Psoas muscle (tissue), 8 donors: ENCODE data around the gene MCTP1. TPM values are rescaled to one million over a fixed set of nuclear protein-coding genes. Genes with fewer than 3 reads are reported as not detected.

ENCODE experiments used
- ATAC-seq, 4 donors: fragments of 200-7000 bp; cut with Tn5 transposase; one replicate each; pipeline ENCODE4 v1.9.1; 2020; ENCODE audit warnings: moderate library complexity in 3 of 4, mild to moderate bottlenecking in 2 of 4
- DNase-seq, 2 donors: peaks; one replicate each; pipeline ENCODE4 v3.0.0-alpha.2; 2020
- H3K27ac ChIP-seq: fragments of 200-600 bp; one replicate; pipeline ENCODE4 v1.8.0; 2022
- H3K27me3 ChIP-seq, 3 donors: fragments of 200-600 bp in 1 of 3; one replicate each; pipeline versions ENCODE4 v1.6.1 to v1.8.0; 2013 to 2022; ENCODE audit warnings: low read length in 2 of 3, mild to moderate bottlenecking in 2 of 3, moderate library complexity in 1 of 3; ENCODE audit not compliant: insufficient read depth in 3 of 3
- H3K36me3 ChIP-seq, 2 donors: fragments of 200-600 bp in 1 of 2; one replicate each; pipeline versions ENCODE4 v1.6.1 to v1.8.0; 2013 to 2022; ENCODE audit warnings: low read depth in 1 of 2, mild to moderate bottlenecking in 1 of 2, moderate library complexity in 1 of 2; ENCODE audit not compliant: insufficient read depth in 1 of 2
- H3K4me1 ChIP-seq: fragments of 200-600 bp; one replicate; pipeline ENCODE4 v1.8.0; 2022
- H3K4me3 ChIP-seq: fragments of 200-600 bp; one replicate; pipeline ENCODE4 v1.8.0; 2022; ENCODE audit warnings: mild to moderate bottlenecking
- H3K9me3 ChIP-seq: fragments of 200-600 bp; one replicate; pipeline ENCODE4 v1.8.0; 2022
- WGBS, 3 donors: extraction: QIAGEN DNeasy Blood & Tissue Kit; methylation state at CpG; one replicate each; pipeline versions ENCODE4 v1.1.6 to v1.1.7; 2013; 5-methylcytosine and 5-hydroxymethylcytosine counted together
- intact Hi-C, 2 donors: fragments of 100-400 bp; cut with DNase I; formaldehyde crosslinking; loops; one replicate each; pipeline versions ENCODE4 v1.11.0 to v1.14.2; 2022
- polyA plus RNA-seq, 3 donors: library from polyadenylated mRNA; stranded (reverse); fragments of 200-250 nt; gene quantifications; one replicate each; pipeline ENCODE4 v1.2.3, GENCODE V29; 2013
- total RNA-seq, 4 donors: library from RNA; stranded (reverse); fragmentation: NEBNext Ultra II Directional in 2 of 4; extraction: Animal tissue kit (Norgen Biotek cat#: 25700) in 2 of 4; gene quantifications; one replicate each; pipeline versions ENCODE4 v1.2.1 to v1.2.4, GENCODE V29; 2021 to 2023
- TF ChIP-seq, protein P1 (sequence below): fragments of 200-600 bp; IDR thresholded peaks from one replicate; pipeline ENCODE4 v1.8.0; 2022; ENCODE audit warnings: antibody characterized with exemption
- donor health status: healthy with polysubstance abuse.
- donor health status: DM: no; HTN: no; CAD: no; lungs with moderate emphysema.
- donor health status: Bipolar disorder and iron deficiency.
- donor health status: healthy.
- donor health status: DM: yes; HTN: yes; CAD: no.
- donor health status: DM: no; HTN: no; CAD: no.
- donor health status: DM: no; HTN: no; CAD: no.
- donor health status: DM: yes; HTN: yes; CAD: no.

The MCTP1 gene
- total and polyA plus RNA-seq, 7 donors: 1.4 to 8.8 (median 3.5) TPM

DNA sequence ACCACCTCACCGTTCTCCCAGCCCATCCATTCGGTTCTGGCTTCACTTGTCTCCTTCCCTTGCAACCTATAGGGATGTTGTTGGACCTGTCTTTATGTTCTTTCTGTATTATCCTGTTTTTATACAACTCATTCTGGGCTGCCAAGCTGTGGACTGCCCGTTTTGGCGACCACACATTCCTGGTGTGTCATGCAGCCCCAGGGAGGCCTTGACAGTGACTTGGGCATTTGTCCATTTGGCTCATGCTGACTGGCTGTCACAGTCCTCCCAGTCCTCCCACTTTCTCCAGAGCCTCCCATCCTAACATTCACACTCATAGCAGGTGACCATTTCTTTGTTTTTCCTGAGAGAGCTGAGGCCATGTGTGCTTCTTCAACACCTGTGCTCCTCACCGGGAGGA is 530.1 kb downstream of the MCTP1 start:
- Histone ChIP-seq H3K4me1 (no peaks in the 10 kb centered on the region), H3K27ac (no peak overlapping the region), H3K4me3 (no peak overlapping the region), H3K9me3 (no peaks in the 10 kb centered on the region), H3K27me3 (peaks cover 0 to 4% (median 0%) of the 10 kb centered on the region in 3 donors), H3K36me3 (no peaks in the 10 kb centered on the region)
- no peak for ATAC-seq
- TF ChIP-seq, protein P1, sequence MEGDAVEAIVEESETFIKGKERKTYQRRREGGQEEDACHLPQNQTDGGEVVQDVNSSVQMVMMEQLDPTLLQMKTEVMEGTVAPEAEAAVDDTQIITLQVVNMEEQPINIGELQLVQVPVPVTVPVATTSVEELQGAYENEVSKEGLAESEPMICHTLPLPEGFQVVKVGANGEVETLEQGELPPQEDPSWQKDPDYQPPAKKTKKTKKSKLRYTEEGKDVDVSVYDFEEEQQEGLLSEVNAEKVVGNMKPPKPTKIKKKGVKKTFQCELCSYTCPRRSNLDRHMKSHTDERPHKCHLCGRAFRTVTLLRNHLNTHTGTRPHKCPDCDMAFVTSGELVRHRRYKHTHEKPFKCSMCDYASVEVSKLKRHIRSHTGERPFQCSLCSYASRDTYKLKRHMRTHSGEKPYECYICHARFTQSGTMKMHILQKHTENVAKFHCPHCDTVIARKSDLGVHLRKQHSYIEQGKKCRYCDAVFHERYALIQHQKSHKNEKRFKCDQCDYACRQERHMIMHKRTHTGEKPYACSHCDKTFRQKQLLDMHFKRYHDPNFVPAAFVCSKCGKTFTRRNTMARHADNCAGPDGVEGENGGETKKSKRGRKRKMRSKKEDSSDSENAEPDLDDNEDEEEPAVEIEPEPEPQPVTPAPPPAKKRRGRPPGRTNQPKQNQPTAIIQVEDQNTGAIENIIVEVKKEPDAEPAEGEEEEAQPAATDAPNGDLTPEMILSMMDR: no peak
- intact Hi-C loops: no loop called here
- WGBS, 3 donors: 63 to 76% (median 72%) methylated on average over 5 of the region's 5 CpGs
- no peak for DNase-seq

DNA sequence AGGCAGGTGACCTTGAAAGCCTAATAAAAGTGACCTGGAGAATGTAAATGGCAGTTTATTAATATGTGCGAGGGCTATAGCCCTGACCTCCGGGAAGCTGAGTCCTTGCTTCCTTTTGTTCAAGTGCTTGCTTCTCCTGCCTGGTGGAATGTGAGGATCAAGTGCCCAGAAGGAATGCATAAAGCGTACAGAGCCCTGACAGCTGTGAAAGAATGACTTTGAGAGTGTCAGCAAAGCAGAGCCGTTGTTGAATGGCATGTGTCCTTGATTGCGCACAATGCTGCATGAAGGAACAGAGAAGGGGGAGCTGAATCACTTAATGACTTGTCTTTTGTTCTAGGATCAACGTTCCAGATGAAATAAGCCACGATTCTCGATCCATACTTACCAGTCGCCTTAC is 533.4 kb downstream of the MCTP1 start:
- no peak for ATAC-seq
- intact Hi-C loops: no loop called here
- 45 to 49% (median 46%) methylated on average over 9 of the region's 9 CpGs for WGBS, 3 donors

DNA sequence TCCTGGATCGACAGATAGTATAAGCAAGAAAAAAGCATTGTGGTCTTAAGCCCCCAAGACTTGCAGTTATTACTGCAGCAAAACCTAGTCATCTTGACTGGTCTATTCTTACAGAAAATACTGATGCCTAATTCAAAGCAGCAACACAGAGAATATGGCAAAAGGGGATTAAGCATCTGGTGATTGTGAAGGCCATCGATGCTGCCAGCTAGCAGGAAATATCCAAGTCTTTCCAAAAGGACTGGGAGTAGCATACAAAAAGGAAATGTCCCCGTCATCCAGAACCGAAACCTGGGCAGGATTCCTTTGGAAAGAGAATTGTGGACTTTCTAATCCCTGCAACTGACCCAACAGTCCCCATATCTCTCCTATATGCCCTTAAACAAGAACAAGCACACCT is 534.2 kb downstream of the MCTP1 start:
- Histone ChIP-seq H3K36me3 (no peaks in the 10 kb centered on the region), H3K27ac (no peak overlapping the region), H3K4me1 (no peaks in the 10 kb centered on the region), H3K27me3 (no peaks in the 10 kb centered on the region), H3K9me3 (no peaks in the 10 kb centered on the region), H3K4me3 (no peak overlapping the region)
- TF ChIP-seq, protein P1: no peak
- DNase-seq (no peak), ATAC-seq (no peak)
- 51 to 67% (median 59%) methylated on average over 4 of the region's 4 CpGs for WGBS, 3 donors
- intact Hi-C loops: no loop called here

More for the DNA sequence above, 533.4 kb downstream of the MCTP1 start:
- Histone ChIP-seq H3K27ac (no peak overlapping the region), H3K4me1 (no peaks in the 10 kb centered on the region), H3K9me3 (no peaks in the 10 kb centered on the region), H3K27me3 (no peaks in the 10 kb centered on the region), H3K4me3 (no peak overlapping the region), H3K36me3 (no peaks in the 10 kb centered on the region)
- DNase-seq: no peak
- TF ChIP-seq, protein P1: no peak

DNA sequence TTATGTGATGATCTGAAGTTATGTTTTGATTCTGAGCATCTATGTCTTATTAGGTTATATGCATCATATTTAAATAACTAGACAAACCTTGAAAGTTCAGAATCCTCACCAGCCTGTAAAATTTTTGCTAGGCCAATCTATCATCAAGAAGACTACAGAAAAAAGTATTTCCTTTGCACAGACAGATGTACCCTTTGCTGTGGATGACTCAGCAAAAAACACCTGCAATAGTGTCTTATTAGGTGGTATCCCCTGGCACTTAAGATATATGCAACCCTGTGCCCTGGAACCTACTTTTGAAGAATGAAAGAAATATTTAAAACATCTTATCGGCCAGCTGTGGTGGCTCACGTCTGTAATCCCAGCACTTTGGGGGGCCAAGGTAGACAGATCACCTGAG is 535.9 kb downstream of the MCTP1 start:
- DNase-seq (no peak), ATAC-seq (no peak)
- Histone ChIP-seq H3K27ac (no peak overlapping the region), H3K27me3 (no peaks in the 10 kb centered on the region), H3K9me3 (no peaks in the 10 kb centered on the region), H3K36me3 (no peaks in the 10 kb centered on the region), H3K4me1 (no peaks in the 10 kb centered on the region), H3K4me3 (no peak overlapping the region)
- TF ChIP-seq, protein P1: no peak
- 77 to 86% (median 82%) methylated on average over 2 of the region's 2 CpGs for WGBS, 3 donors
- intact Hi-C loops: no loop called here

DNA sequence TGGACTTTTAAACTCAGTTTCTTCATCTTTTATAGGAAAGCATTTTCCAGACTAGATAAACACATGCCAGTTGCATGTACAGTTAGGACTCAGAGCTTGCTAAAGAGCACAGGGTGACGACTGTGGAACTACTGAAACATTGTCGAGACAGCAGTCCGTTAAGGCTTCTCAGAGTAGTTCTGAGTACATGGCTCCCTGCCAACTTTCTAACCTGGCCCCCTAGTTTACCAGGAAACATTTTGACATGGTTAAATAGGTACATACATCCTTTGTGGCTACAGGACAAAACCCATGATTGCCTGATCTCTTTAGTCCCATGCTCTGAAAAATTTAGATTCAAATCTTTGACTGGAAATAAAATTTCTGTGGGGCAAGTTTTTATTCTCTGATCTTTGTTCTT is 536.7 kb downstream of the MCTP1 start:
- no peaks in the 10 kb centered on the region for H3K4me1 ChIP-seq
- TF ChIP-seq, protein P1: no peak
- ATAC-seq (no peak), DNase-seq (no peak)
- H3K4me3 ChIP-seq: no peak overlapping the region
- intact Hi-C loops: no loop called here
- H3K9me3 ChIP-seq: no peaks in the 10 kb centered on the region
- WGBS, 3 donors: 75 to 82% (median 76%) methylated on average over 3 of the region's 3 CpGs
- no peaks in the 10 kb centered on the region for H3K27me3 ChIP-seq
- H3K36me3 ChIP-seq: no peaks in the 10 kb centered on the region
- H3K27ac ChIP-seq: no peak overlapping the region
